Fibroblast of skin of left biceps (primary cell): Measurements from ENCODE around the gene HEYL.

Experiments used
- DNase-seq, 2 experiments: peaks; one replicate each; pipeline ENCODE4 v3.0.0-alpha.2; 2013; ENCODE audit warnings: low read depth in 2 of 2

The HEYL gene

DNA sequence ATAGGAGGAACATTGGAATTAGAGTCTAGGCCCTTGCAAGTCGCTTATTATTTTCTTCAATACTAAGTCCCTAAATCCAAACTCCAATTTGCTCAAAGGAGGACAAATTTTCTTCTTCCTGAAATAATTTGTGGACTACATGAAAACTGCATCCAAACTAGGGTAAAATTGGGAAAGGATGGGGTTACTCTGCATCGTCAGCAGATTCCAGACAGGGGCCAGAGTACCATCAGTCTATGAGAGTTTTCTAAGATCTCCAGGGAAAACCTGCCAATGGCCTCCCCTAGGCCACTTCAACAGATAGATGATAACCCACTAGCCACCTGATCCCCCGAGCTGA is 508 bp downstream of the HEYL start:
- no peak for DNase-seq

DNA sequence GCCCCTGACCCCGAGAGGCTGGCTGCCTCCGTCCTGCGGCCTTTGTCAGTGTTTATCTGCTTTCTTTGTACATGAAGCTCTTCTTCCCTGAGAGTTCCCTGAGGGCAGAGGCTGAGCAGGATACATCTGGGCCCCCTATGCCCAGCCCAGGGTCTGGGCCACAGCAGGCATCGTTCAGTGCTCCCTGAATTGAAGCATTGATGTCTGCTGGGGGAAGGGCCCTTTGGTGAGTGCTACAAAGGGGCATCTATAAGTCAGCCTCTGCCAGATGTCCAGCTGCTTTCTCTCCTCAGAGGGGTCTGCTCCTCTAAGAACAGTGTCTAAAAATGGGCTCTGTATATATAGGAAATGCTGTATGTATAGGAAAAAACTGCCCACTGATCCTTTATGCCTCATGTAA is 2.1 kb downstream of the HEYL start:
- DNase-seq: no peak

DNA sequence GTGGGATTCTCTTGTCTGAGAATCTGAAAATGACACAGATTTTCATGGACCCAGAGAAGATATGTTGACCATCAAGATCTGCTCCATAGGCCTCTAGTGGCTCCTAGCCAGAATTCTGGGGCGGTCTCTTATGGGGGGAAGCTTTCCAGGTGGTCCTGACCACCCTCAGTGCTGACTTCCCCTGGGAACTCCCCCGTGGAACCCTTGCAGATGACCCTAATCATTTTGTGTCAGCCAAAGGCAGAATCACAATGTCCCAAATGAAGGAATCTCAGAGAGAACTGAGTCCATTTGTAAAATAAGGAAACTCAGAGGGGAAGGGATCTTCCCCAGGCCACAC is 3.6 kb downstream of the HEYL start:
- DNase-seq: no peak

DNA sequence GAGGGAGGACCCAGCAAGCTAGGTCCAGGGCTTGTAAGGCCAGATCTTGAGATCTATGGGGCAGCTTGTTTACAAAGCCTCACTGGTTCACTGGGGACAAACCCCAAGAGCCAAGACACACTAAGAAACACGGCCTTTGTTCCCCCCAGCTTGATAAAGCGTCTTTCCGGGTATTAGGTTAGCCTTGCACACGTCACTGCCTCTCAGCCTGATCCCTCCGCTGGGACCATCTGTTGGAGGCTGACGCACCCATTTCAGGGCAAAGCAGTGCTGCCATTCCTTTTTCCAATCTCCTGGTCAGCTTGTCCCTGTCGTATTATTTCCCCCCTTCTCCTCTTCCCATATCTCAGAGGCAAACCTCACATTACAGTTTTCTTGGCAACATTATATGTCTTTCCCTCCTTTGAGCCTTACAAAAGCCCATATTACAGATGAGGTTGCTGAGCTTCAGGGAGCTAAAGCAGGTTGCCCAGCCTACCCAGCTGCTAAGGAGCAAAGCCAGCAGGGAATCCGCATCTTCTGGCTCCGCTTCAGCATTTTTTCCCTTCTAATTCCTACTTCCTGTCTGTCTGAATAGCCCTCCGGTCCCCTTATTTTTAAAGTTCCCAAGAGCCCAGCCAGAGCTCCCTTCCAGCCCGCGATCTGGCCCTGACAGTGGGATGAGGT is 4.1 kb downstream of the HEYL start:
- no peak for DNase-seq

DNA sequence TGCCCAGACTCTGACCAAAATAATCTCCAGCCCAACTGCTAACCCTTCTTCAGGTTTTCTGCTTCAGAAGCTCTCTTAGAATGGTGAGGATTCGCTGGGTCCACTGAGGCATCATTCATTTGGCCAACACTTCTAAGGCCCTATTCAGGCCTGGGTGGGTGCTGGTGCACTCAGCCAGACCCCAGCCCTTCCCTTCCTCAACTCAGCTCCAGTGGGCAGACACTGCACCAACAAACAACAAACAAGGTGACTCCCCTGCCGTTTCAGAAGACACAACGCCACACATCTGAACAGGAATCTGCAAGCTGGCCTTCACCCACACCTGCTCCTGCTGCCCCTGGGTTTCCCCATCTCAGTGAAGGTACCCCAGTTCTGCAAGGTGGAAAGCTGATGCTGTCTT is 6.0 kb downstream of the HEYL start:
- no peak for DNase-seq

DNA sequence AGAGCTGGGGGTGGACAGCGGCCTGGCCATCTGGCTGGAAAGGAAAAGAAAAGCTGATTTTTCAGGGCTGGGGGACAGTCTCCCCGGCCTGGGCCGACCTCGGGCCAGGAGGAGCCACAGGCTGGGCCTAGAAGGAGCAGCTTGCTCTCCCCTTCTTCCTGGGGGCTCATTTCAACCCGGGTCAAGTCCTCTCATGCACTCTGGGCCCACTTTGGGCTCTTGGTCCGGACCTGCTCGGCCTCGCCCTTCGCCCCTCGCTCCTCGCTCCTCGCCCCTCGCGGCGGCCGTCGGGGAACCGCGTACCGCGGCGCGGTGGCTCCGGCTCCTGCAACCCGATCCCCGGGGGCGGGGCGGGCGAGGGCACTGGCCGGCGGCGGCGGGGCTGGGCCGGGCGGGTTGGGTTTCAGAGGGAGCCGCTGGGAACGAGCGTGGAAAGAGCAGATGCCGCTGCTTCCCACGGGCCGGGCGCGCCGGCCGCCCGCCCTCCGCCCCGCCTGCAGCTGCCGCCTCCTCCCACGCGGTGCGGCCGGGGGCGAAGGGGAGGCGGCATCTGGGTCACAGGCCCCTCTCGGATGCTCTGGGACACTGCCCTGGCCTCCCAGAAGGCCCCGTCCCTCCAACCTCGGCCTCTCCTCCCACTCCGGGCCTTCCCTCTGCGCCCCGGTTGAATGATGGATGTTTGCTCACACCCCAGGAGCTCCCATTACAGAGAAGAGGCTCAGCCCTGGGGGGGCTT is 6.6 kb downstream of the HEYL start:
- no peak for DNase-seq

DNA sequence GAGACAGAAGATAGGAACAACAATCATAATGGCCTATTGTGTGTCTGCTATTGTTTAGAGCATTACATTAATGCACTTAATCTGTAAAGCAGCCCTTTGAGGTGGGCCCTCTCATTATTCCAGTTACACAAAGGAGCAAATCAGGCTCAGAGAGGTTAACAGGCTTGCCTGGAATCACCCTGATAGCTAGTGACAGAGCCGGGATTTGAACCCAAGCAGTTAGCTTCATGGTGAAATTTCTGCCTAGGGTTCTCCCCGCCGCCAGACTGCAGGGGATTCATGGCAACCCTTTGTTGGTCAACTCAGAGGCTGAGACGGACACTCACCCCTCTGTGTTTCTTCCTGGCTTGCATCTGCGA is 7.1 kb downstream of the HEYL start:
- no peak for DNase-seq

DNA sequence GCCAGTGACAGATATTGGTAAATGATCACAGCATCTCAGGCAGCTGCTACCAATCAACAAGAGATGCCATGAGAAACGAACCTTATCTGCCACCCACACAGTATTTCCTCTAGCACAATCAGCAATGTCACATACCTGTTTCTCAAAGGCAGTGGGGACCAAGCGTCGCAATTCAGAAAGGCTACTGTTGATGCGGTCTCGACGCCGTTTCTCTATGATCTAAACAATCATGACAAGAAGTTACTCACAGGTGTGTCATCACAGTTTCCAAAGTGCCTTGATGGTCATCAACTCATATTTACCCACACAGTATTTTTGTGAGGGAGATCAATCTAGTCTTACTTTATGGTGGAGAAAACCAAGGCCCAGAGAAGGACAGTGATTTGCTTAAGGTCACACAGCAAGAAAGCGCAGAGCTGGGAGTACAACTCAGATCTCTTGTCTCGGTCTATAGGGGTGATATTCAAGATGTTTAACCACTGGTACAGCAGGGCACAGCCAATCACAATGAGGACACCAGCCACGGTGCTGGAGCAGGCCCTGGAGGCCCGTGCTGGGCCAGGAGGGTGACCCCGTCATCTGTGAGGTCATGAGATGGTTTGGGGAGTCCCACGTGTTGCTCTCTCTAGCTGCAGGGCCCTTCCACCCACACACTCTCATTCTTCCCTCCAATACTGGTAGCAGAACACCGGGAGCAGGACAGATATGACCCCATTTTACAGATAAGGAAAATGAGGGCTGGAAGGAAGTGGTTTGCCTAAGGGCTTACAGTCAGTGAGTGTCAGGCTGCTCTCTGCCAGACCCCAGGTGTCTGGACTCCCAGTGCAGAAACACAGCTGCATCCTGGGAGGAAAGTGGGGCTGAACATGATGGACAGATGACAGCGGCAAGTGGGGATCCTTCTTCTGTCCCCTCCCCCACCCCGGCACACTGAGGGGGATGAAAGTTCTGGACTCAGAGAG is 7.8 kb downstream of the HEYL start:
- no peak for DNase-seq

DNA sequence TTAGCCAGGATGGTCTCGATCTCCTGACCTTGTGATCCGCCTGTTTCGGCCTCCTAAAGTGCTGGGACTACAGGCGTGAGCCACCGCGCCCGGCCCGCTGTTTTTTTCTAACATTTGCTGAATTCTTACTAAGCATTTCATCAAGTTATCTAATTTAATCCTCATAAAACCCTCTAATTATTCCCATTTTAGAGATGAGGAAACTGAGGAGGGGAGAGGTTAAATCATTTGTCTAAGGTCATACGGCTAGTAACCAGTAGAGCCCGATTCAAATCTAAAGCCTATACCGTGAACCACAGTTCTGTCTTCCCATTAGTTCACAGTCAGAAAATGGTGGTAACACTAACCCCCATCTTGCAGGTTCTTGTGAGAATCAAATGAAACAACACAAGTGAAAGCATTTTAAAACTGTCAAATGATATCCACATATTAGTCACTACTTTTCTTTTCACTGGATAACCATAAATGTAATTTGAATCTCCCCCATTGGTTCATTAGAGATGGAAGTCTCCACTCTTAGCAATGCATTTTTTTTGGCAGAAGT is 10.6 kb downstream of the HEYL start:
- no peak for DNase-seq

DNA sequence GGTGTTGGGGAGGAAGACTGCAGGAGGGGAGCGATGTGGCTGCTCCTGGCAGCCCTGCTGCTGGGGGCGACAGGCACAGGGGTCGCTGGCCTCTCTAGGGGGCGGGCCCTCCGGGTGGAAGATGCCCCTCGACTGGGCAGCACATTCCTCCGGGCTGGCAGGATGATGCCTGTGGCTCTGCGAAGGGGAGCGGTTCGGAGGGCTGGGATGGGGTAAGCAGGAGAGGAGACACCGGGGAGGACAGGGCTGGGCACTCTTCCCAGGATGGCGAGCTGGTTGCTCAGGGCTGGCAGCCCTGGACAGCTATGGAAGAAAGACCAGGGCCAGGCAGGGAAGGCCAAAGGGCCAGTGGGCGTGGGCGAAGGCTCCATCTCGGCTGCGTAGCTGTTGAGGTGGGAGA is 12.8 kb downstream of the HEYL start:
- no peak for DNase-seq

DNA sequence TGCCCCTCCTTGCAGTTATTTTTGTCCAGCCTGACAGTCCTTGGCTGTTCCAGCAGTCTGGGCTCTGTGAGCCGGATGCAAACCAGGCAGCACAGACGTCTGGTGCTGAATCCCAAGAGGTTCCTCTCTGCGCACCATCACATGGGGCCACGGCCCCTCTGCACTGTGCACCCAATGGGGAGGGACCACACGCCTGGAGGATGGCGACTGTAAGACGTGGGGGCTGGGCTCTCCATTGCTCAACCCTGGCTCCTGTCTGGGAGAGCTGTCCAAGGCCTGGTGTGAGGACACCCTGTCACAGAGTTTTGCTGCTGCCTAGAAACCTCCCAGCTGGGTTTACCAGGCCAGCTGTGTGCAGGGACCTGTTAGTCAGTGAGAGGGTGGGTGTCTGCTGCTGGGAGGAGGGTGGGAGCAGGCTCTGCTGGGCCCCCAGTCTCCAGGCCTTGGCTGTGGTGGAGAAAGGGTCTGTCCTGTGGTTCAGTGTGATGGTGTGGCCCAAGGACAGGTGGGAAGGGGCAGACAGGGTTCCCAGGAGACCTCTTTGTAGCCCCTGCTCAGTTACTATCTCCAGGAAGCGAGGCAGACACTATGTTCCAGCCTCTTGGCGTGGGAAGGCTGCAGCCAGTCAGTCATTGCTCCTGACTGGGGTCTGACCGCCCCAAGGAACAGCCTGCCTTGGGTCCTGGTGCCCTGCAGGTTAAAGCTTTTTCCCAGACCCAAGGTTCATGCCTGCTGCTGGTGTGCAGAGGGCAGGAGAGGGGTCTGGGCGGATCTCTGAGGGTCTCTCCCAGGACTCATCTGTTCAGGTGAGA is 13.8 kb downstream of the HEYL start:
- DNase-seq: no peak

DNA sequence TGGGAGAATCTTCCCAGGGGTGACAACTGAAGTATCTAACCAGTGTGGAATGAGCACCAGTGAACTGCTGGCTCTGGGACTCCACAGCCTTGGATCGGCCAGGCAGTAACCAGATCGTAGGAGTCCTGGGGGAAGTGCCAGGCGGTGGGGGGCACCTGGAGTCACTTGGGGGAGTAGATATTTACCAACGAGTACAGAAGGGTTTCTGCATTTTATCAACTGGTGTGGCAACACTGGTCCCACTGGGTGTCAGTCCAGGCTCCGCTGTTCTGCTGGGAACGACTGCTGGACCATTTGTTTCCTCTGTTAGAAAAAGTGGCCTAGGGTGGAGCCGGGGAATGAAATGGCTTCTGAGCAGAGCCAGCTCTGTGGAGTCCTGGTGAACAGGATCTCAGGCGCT is 14.4 kb downstream of the HEYL start:
- DNase-seq: no peak

DNA sequence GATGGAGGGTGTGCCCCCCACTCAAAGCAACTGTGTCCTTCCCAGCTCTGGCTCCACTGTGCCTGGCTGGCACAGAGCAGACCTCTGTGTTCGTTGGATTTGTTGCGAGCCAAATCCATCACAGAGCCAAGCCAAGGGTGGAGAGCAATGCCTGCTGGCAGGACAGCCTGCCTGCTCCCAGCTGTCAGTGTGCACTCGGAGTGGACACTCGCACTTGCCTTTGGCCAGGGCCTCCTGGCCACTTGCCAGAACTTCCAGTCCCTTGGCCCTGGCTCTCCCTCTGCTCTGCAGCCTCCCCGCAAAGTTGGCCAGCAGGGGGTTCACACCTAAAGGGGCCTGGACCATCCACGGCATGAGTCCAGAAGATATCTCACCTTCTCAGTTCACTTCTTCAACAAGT is 16.4 kb downstream of the HEYL start:
- DNase-seq: no peak

DNA sequence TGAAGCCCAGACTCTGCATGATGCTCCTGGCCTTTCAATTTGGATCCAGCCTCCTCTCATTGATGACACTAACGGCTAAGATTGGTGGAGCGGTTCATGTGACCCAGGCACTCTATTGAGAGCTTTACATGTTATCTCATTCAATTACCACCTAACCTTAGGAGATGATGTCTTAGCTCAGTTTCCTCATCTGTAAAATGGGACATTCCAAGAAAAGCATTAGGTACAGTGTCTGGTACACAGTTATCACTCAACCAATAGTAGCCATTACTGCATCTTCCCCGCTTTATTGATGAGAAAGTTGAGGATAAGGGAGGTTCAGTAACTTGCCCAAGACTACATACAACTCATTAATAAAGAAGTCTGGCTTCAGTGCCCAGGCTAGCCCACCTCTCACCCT is 17.0 kb downstream of the HEYL start:
- DNase-seq: no peak

DNA sequence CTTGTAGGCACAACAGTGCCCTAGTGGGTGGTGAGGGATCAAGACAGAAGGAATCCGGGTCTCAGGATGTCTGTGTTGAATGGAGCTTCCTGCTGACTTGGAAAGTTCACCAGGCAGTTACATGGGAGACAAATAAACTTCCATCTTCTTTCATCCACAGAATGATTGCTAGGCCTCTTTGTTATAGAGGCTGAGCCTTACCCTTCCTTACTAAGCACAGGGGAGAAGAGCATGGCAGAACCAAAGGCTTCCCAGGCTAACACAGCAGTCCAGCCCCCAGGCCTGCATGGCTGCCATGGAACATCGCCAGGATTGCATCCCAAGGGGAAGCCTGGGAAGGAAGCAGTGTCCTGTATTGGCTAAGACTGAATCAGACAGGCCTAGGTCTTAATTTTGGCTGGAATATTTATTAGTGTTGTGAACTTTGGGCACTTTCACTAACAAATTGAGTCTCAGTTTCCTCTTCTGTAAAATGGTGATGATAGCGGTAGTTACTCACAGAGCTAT is 18.7 kb downstream of the HEYL start:
- DNase-seq: no peak

DNA sequence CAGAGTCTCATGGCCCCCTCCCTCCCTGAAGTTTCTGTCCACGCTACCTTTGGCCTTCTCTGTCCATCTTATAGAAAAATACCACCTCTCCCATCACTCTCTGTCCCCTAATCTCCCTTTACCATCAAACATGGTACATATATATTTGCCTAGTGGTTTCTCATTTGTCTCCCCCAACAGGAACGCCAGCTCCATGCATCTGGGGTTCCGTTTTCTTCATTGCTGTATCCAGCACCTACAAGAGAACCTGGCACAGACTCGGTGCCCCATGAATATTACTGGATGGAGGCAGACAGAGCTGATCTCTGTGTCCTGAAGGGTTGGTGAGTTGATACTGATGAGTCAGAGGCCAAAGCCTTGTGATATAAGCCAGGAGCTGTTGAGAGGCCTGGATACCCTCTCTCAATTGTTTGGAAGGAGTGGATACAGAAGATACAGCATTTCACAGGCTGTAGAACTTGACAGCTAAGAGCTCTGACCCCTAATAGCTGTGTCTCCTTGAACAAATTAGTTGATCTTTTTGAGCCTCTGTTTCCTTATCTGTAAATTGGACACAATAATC is 21.9 kb downstream of the HEYL start:
- no peak for DNase-seq

DNA sequence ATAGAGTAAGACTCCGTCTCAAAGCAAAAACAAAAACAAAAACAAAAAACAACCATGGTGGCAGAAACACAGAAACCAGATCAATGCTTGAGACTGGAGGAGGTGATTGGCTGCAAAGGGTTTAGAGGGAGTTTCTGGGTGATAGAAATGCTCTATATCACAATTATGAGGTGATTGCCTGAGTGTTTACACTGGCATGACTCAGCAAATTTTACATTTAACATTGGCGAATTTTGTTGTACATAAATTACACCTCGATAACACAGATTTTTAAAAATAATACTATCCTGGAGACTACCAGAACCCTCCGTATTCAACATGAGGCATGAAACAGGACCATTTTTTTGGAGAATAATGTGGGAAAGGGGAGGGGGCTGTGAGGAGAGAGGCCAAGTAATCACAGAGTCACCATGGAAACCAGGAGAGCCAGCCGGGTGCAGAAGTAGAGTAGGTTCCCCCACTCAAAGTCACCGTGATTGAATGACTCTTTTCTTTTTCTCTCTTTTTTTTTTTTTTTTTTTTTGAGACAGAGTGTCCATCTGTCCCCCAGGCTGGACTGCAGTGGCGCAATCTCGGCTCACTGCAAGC is 24.3 kb downstream of the HEYL start:
- DNase-seq: no peak

DNA sequence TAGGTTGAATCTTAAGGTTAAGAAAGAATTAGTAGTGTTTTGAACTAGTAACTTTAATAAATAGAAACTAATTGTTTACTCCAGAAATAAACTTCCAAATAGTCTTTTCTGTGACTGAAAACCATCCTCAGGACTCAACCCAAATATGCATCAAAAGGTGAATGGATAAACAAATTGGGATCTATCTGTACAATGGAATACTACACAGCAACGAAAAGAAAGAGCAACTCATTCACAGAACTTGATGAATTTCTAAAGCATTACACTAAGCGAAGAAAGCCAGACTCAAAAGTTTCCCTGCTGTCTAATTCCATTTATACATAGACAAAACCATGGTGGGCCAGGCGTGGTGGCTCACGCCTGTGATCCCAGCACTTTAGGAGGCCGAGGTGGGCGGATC is 25.0 kb downstream of the HEYL start:
- DNase-seq: no peak

DNA sequence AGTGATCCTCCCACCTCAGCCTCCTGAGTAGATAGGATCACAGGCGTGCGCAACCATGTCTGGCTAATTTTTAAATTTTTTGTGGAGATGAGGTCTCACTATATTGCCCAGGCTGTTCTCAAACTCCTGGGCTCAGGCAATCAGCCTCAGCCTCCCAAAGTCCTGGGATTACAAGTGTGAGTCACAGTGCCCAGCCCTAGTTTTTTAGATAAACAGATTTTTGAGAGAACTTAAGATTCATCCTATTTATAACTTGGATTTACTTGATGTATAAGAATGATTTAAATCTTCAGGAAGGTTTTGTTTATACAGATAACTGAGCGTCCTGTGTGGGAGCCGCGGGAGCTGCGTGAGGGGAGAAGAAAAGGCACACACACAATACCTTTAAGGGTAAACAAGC is 26.2 kb downstream of the HEYL start:
- no peak for DNase-seq

DNA sequence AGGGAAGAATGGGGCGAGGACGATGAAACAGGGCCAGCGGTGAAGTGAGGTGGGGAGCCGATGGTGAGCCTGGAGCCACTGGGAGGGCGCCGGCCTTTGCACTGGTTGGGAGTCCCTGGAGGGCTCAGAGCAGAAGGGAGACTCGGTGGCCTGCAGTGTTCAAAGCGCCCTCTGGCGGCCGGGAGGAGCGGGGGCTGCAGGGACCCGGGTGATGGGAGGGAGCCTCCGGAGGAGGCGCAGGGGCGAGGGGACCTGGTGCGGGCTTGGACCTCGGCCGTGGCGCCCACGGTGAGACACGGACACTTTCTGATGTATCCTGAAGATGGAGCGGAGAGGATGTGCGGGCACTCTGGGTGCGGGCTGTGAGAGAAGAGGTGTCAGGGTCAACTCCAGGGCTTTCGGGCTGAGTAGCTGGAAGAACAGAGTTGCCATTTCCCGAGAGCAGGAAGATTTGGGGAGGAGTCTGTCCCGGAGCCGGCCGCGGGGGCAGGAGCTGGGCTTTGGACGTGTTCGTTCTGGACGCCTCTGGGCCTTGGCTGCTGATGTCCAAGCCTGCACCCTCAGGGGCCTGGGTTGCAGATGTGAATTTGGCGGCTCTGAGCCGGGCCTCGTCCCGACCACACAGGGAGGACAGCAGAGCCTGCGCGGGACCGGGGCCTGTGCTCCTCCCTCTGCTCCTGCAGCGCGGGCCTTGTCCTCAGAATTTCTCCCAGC is 29.7 kb downstream of the HEYL start:
- peak in 1 of 2 experiments; percentile 10 for DNase-seq
